Anterior cingulate cortex (tissue), 58 donors: ENCODE measurements around the gene RALGDS.
A peak's percentile ranks its signal among the peaks of the same experiment; 100 is the strongest.

Experiments used
- DNase-seq, 58 donors: peaks; one replicate each; lab custom pipeline; 2025; lab: John Stamatoyannopoulos, UW

RALGDS gene

DNA sequence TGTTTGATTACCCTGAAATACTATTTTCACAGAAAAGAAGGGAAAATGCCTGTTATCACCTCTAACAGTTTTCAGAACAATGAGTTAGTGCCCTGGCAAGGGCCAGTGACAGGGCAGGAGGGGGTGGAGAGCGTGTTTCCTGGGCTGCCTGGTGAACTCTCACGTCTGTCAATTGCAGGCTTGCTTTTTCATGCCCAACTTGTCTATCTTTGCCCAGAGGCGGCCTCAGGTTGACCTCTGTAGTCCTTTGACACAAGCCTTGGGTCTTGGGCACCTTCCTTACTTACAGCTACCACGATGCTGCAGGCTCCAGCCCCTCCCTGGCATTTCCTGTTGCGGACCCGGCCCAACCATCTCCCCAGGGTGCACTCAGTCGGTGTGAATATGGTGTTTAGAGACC lies 61.4 kb downstream of the RALGDS start:
- no peak for DNase-seq

DNA sequence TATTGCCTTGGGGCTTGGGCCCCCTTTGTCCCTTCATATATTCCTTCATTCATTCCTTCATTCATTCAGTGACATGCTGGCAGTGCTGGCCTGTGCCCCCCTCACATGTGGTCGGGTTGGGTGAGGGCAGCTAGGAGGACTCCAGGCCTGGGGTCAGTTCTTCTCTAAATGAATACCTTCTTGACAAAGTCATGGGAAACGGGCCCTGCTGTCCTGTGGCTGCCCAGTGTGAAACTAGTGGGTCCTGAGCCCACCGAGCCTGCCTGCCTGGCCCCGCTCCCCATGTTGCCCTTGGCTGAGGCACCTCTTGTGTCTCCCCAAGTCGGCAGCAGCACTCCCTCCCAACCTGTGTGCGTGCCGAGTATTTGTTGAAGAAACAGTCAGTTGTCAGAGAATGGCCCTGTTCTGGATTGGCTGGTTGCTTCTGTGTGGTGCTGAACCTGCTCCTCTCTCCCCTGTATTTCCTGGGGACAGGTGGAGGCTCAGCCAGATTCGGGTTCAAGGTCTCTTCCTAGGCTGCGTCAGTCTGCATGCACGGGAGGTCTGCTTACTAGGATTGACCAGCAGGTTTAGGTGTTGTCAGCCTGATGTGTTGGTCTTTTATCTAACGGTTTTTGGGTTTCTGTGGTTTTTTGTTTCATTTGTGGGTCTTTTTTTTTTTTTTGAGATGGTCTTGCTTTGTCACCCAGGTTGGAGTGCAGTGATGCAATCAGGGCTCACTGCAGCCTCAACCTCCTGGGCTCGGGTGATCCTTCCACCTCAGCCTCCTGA lies 62.3 kb downstream of the RALGDS start:
- DNase-seq: no peak

DNA sequence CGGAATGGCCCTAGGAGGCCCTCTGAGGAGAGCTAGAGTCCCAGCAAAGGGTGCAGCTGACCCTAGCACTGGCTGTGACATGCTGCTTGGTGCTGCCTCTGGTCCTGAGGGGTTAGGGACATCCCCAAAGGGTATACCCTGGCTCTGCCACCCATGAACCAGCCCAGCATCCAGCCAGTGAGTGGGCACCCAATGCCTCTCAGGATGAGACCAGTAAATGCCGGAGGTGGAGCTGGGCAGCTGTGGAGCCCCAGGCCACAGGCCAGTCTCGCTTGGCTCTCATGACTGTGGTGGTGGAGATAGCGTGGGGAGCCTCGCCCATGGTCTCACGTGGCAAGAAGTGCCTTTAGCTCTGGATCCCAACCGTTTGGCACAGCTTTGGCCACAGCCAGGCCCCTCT lies 63.0 kb downstream of the RALGDS start:
- DNase-seq: no peak

DNA sequence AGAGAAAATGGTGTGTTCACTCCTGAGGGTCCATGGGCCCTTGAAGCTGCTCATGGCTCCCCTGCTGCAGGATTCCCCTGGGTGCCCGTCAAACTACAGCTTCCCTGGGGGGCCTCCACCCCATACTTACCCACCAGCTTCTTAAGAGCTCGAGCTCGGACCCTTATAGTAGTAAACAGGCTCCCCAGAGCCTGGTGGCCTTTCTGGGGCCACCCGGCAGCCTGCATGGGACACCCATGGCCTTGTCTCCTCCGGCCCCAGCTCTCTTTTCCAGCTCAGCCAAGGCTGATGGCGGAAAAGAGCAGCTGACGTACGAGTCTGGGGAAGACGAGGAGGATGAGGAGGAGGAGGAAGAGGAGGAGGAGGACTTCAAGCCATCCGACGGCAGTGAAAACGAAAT lies 63.5 kb downstream of the RALGDS start:
- DNase-seq: no peak

DNA sequence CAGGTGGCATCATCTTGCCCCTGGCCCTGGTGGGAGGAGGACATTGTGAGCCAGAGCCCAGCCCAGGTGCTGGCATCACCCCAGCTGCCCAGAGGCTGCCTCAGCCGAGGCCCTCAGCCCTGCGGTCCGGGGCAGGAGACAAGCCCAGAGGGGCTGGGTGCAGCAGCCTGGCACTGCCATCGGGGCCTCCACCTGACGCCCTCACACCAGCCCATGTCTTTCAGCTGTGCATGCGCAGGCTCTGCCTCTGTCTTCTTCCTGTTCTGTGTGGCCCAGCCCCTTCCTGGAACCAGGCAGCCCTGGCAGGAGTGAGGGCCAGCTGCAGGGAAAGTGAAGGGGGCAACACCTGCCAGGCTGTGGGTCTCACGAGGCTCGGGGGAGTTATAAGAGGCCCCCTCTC lies 64.0 kb downstream of the RALGDS start:
- DNase-seq: no peak

DNA sequence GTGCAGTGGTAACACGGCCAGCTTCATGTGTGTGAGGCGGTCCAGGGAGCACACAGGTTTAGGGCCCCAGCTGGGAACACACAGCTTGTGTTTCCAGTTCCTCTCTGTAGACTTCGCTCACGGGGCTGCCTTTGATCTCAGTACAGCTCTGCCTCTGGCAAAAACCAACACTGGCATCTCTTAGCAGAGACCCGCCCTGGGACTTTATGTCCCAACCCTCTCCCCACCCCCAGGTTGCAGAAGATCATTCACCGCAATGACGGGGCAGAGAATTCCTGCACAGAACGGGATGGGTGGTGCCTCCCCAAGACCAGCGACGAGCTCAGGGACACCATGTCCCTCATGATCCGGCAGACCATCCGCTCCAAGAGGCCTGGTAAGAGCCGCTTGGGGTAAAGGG lies 64.5 kb downstream of the RALGDS start:
- DNase-seq: no peak

DNA sequence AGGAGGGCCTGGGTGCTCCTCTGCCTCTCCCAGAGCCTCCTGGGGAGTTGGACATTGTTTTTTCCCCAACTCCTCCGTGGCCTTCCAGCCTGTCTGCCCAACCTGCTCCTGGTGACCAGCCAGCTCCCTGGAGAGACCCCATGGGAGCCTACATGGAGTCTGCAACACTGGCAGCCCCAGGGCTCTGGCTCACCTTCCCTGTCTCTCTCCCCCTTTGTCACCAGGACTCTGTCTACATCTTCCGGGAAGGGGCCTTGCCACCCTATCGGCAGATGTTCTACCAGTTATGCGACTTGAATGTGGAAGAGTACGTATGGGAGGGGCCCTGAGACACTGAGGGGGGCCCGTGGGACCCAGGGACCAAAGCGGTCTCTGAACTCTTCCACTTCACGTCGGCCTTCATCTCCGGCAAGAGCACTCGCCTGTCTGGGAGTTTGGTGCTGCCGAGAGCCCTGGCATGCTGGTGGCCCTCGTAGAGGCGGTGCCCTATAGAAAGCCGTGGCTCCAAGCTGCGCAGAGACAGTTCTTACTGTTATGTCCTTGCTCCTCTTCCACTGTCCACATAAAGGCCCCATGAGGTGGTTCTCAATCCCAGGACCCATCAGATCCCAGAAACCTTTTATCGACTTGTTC lies 65.1 kb downstream of the RALGDS start:
- DNase-seq: no peak

DNA sequence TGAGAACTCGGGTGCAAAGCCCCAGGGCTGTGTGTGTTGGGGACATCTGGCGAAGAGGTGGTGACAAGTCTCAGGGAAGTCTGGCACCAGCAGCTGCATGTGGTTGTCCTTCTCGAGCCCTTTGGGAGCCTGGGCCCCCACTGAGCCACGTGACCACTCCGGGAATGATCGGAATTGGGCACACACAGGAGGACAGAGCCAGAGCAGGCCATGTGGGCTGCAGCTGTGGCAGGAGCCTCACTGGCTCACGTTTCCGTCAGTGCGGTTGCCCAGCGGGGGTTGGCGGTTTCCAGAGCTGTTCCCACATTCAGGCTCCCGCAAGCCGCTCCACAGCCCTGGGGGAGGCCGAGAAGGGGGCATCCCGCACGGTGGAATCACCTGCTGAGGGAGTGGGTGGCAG lies 66.1 kb downstream of the RALGDS start:
- DNase-seq: peak in 1 of 58 donors; percentile 18

DNA sequence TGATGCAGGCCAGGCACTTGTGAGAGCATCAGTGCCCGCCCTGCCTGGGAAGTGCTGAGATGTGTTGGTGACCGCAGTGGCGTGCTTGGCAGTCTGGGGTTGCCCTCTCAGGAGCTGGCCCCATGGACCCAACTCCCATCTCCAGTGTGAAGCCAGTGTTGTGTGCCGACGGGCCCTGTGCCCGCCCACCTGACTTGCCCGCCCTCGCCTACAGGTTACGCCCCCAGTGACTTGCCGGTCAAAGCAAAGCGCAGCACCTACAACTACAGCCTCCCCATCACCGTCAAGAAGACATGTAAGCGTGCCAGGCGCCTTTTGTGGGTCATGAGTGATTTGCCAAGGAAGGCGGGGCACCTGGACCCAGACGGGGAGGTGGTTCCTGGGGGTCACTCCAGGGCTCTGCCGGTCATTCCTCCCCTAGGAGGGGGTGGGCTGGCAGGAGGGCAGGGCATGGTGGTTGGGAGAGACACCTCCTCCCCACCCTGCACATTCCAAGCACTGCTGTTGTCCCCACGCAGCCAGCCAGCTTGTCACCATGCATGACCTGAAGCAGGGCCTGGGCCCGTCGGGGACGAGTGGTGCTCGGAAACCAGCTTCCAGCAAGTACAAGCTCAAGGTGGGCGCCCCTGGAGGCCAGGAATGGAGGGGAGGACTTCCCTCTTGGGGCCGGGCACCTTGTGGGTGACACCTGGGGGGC lies 66.7 kb downstream of the RALGDS start:
- DNase-seq: no peak

DNA sequence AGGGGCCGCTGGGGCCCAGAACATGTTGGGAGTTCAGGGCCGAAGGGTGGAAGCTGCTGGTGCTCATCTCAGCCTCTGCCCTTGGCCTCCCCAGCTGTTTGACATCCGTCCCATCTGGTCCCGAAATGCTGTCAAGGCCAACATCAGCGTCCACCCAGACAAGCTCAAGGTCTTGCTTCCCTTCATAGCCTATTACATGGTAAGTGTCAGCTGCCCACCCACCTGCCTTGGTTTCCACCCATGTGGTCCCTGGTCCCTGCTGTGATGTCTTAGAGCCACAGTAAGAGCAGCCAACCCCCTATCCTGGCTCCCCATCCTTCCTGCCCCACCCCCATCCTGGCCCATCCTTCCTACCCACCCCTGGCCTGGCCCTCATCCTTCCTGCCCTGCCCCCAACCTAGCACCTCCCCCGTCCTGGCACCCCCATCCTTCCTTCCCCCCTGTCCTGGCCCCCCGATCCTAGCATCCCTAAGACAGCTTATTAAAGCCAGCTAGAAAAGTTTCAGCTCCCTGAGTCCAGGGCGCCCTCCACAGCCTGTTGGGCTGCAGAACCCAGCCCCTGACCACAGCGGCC lies 69.0 kb downstream of the RALGDS start:
- DNase-seq: no peak

DNA sequence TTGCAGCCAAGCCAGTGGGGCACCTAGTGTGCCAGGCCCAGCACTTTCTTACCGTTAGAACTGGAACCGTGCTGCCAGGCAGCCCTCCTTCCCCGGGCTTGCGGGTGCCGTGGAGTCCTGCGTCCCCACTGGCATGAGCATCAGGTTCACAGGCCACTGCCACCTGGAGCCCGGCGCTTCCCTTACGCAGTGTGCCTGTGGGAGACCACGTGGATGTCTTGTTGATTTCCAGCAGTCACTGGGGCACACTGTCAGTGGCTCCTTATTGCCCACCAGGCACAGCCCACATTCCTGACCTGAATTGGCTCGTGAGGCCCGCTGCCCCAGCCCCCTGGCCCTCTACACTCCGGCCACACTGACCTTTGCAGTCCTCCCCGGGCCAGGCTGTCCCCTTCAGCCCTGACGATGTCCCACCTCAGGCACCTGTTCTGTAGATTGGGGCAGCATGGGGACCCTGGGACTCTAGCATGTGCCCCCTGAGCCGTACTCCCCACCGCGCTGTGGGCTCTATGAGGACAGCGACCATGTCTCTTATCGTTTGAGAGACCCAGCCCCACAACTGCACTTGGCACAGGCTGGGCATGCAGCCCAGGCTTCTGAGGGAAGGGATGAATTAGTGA lies 69.6 kb downstream of the RALGDS start:
- DNase-seq: no peak

DNA sequence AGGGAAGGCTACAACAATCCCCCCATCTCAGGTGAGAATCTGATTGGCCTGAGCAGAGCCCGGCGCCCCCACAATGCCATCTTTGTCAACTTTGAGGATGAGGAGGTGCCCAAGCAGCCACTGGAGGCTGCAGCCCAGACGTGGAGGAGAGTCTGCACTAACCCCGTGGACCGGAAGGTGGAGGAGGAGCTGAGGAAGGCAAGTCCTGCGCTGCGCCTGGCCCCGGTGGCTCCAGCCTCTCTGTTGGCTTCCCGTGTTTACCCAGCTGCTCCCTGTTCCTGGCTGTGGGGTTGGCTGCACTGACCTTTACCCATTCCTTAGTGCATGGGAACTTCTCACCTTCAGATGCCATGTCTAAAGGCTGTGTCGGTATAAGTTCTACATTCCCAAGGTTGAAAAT lies 70.3 kb downstream of the RALGDS start:
- DNase-seq: peak in 2 of 58 donors; percentile 25 to 26

DNA sequence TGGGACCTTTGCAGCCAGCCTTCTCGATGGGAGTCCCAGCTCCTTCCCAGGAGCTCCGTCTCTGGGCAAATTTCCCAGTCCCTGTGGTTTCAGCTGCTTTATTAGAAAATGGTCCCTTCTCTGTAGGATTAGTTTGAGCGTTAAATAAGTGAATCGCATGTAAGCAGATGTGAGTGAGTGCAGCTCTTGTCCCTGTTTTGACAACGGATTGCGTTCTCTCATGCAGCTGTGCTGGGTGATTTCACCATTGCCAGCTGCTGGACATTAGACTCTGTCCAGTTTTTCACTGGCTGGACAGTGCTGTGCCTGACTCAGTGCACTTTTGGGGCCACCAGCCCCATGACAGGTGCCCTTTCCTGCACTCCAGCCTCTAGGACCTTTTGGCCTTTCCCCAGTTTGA lies 70.9 kb downstream of the RALGDS start:
- peak in 27 of 58 donors; percentile 7 to 78 (median 43) for DNase-seq

DNA sequence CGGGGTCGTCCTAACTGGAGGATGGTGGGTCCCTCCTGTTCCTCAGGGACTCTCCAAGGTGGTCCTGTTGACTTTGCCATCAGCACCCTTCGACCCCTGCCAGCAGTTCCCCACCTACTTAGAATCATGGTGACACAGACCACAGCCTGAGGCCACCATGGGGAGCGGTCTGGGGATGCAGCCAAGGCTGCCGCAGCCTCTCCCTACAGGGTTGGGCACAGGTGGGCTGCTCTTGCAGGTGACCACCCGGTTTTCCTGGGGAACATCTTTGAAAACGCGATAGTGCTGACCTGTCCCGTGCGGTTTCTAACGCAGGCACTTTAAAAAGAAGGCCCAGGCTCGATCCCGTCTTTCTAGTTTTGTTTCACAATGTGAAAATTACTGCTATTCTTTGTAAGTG lies 72.0 kb downstream of the RALGDS start:
- no peak for DNase-seq

DNA sequence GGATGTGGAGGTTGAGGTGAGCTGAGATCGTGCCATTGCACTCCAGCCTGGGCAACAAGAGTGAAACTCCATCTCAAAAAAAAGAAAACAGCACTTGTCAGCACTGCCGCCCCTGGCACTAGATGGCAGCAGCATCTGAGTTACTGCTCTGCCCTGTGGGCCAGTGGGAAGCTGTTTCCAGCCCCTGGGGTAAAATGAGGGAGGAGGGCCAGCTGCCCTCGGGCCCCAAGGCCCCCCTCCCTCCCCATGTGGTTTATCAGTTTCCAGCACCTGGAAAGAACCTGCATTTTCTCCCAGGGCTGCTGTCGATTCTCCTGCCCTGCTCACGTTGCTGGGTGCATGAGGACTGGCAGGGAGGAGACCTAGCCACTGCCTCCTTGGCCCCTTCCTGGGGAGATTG lies 72.4 kb downstream of the RALGDS start:
- DNase-seq: peak in 24 of 58 donors; percentile 4 to 65 (median 32)
